ENCODE results near the gene ZGPAT. TPM values are rescaled to one million over a fixed set of nuclear protein-coding genes. Genes with fewer than 3 reads are reported as not detected.
A peak's percentile ranks its signal among the peaks of the same experiment; 100 is the strongest.

Gene ZGPAT
- total RNA-seq, 4 donors from 2014 or later = 29.1 to 346 (median 76.5) TPM

- no peaks in the 10 kb centered on the region for H3K9me3 ChIP-seq
- no peak overlapping the region for H3K27ac ChIP-seq
- WGBS, 2 donors (ENCODE audit: low coverage in 1 of 2) = 87 to 100% methylated on average over 1 to 11 of the region's 11 CpGs
- peaks cover 15 to 26% (median 22%) of the 10 kb centered on the region in 4 donors for H3K4me1 ChIP-seq
- H3K4me3 ChIP-seq = no peak overlapping the region
- no peaks in the 10 kb centered on the region for H3K27me3 ChIP-seq
- DNase-seq = no peak
- no peak for TF ChIP-seq CTCF (IDR thresholded peaks at IDR 0.05)
- no peak for TF ChIP-seq POLR2AphosphoS5 (IDR thresholded peaks at IDR 0.05)
- no peak for TF ChIP-seq POLR2A (IDR thresholded peaks at IDR 0.05)
- no peak for TF ChIP-seq EP300 (IDR thresholded peaks at IDR 0.05; ENCODE audit: low read depth)
- H3K36me3 ChIP-seq = peaks cover 0 to 8% (median 3%) of the 10 kb centered on the region in 4 donors
- intact Hi-C loops (cut with DNase I; ENCODE audit: low total_unique reads) (no loop called here), in situ Hi-C loops (cut with MboI; ENCODE audit: low pct_ligation_motif_present in 1 of 4, low pct_unique_long_range_greater_than_20kb in 1 of 4, low sequenced_read_pairs in 3 of 4) (no loop called here)
Observed at GRCh38 chr20:63703976-63704748, 3.7 kb upstream of the ZGPAT start.

GRCh38 chr20:63704749-63705117 is 3.1 kb upstream of the ZGPAT start:
- Histone ChIP-seq H3K4me3 (no peak overlapping the region), H3K36me3 (peaks cover 0 to 8% (median 3%) of the 10 kb centered on the region in 4 donors), H3K27me3 (no peaks in the 10 kb centered on the region), H3K9me3 (no peaks in the 10 kb centered on the region), H3K4me1 (peaks cover 18 to 25% (median 23%) of the 10 kb centered on the region in 4 donors), H3K27ac (no peak overlapping the region)
- no peak for DNase-seq
- intact Hi-C loops (cut with DNase I; ENCODE audit: low total_unique reads) (no loop called here), in situ Hi-C loops (cut with MboI; ENCODE audit: low pct_ligation_motif_present in 1 of 4, low pct_unique_long_range_greater_than_20kb in 1 of 4, low sequenced_read_pairs in 3 of 4) (no loop called here)
- 92% methylated on average over 5 of the region's 6 CpGs; no CpG with 5 or more reads in 1 of the 2 donors for WGBS, 2 donors (ENCODE audit: low coverage in 1 of 2)
- no peak for TF ChIP-seq POLR2AphosphoS5 (IDR thresholded peaks at IDR 0.05)
- no peak for TF ChIP-seq CTCF (IDR thresholded peaks at IDR 0.05)
- TF ChIP-seq POLR2A (IDR thresholded peaks at IDR 0.05) = no peak
- TF ChIP-seq EP300 (IDR thresholded peaks at IDR 0.05; ENCODE audit: low read depth) = no peak

GRCh38 chr20:63705232-63706026 is 2.4 kb upstream of the ZGPAT start:
- Histone ChIP-seq H3K4me3 (no peak overlapping the region), H3K4me1 (peaks cover 18 to 25% (median 23%) of the 10 kb centered on the region in 4 donors), H3K9me3 (no peaks in the 10 kb centered on the region), H3K36me3 (peaks cover 0 to 8% (median 3%) of the 10 kb centered on the region in 4 donors), H3K27me3 (no peaks in the 10 kb centered on the region), H3K27ac (peak overlapping the region in 1 of 4 donors; percentile 90)
- intact Hi-C loops (cut with DNase I; ENCODE audit: low total_unique reads) = no loop called here
- WGBS, 2 donors (ENCODE audit: low coverage in 1 of 2) = 70 to 86% methylated on average over 2 to 8 of the region's 8 CpGs
- TF ChIP-seq POLR2AphosphoS5 (IDR thresholded peaks at IDR 0.05) (no peak), CTCF (IDR thresholded peaks at IDR 0.05) (no peak), EP300 (IDR thresholded peaks at IDR 0.05; ENCODE audit: low read depth) (no peak), POLR2A (IDR thresholded peaks at IDR 0.05) (no peak)
- in situ Hi-C loops (cut with MboI; ENCODE audit: low pct_ligation_motif_present in 1 of 4, low pct_unique_long_range_greater_than_20kb in 1 of 4, low sequenced_read_pairs in 3 of 4) = no loop called here
- no peak for DNase-seq

GRCh38 chr20:63706027-63706695 is 1.7 kb upstream of the ZGPAT start:
- in situ Hi-C loops (cut with MboI; ENCODE audit: low pct_ligation_motif_present in 1 of 4, low pct_unique_long_range_greater_than_20kb in 1 of 4, low sequenced_read_pairs in 3 of 4) (no loop called here), intact Hi-C loops (cut with DNase I; ENCODE audit: low total_unique reads) (no loop called here)
- H3K4me1 ChIP-seq = peaks cover 18 to 25% (median 23%) of the 10 kb centered on the region in 4 donors
- H3K36me3 ChIP-seq = peaks cover 0 to 12% (median 4%) of the 10 kb centered on the region in 4 donors
- WGBS, 2 donors (ENCODE audit: low coverage in 1 of 2) = 70 to 73% methylated on average over 2 to 12 of the region's 12 CpGs
- peak overlapping the region; percentile 90 to 95 (median 92) for H3K27ac ChIP-seq
- no peaks in the 10 kb centered on the region for H3K9me3 ChIP-seq
- TF ChIP-seq POLR2AphosphoS5 (IDR thresholded peaks at IDR 0.05) (no peak), EP300 (IDR thresholded peaks at IDR 0.05; ENCODE audit: low read depth) (no peak)
- peak overlapping the region in 1 of 4 donors; percentile 70 for H3K4me3 ChIP-seq
- DNase-seq = peak; percentile 37
- H3K27me3 ChIP-seq = no peaks in the 10 kb centered on the region

All from transverse colon (tissue), 4 donors.